NB4 (cell line): ENCODE data around the gene AMOTL1.
A peak's percentile ranks its signal among the peaks of the same experiment; 100 is the strongest.
"Not testable (repeated sequence)": the region's sequence is repeated elsewhere in the genome, so short reads cannot be mapped to it uniquely, and the experiment has no call there.

Experiments
- DNase-seq: peaks from one replicate; pipeline ENCODE4 v3.0.0; 2010; ENCODE audit warnings: low read depth
- H3K4me3 ChIP-seq: one replicate; pipeline ENCODE4 v1.5.1; 2011; ENCODE audit warnings: mild to moderate bottlenecking, low read depth, low read length, moderate library complexity
- MYC ChIP-seq: IDR thresholded peaks from 2 replicates; pipeline ENCODE4 v1.6.1; 2011; ENCODE audit warnings: low read depth, low read length
- POLR2A ChIP-seq: IDR thresholded peaks from 2 replicates; pipeline ENCODE4 v1.6.1; 2011; ENCODE audit warnings: mild to moderate bottlenecking; ENCODE audit not compliant: insufficient read length; ENCODE audit errors: extremely low read depth
- TF ChIP-seq, protein P1 (sequence below): IDR thresholded peaks from 2 replicates; pipeline ENCODE4 v1.6.1; 2011; ENCODE audit warnings: low read depth, low read length
- TF ChIP-seq, protein P2 (sequence below): IDR thresholded peaks from one replicate; pipeline ENCODE4 v1.5.1; 2012; ENCODE audit warnings: low read depth, low read length

AMOTL1 gene

DNA sequence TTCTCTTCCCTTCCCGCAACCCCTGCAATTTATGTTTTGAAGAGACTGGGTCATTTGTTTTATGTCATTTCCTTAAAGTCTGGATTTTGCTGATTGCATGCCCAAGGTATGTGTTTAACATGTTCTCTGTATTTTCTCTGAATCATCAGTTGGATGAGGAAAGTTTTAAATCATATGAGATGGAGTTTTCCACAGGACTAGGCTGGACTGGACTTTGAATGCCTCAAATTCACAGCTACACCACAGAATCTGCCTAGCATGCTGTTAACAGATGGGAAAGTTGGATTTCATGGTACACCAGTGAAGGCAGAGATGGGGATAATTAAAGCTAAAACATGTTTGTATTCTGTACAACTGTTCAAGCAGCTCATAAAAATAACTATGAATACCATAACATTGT, 142.6 kb downstream of the AMOTL1 start:
- no peak overlapping the region for H3K4me3 ChIP-seq
- DNase-seq: no peak
- no peak for TF ChIP-seq POLR2A
- TF ChIP-seq, protein P1, sequence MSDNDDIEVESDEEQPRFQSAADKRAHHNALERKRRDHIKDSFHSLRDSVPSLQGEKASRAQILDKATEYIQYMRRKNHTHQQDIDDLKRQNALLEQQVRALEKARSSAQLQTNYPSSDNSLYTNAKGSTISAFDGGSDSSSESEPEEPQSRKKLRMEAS: no peak
- TF ChIP-seq, protein P2, sequence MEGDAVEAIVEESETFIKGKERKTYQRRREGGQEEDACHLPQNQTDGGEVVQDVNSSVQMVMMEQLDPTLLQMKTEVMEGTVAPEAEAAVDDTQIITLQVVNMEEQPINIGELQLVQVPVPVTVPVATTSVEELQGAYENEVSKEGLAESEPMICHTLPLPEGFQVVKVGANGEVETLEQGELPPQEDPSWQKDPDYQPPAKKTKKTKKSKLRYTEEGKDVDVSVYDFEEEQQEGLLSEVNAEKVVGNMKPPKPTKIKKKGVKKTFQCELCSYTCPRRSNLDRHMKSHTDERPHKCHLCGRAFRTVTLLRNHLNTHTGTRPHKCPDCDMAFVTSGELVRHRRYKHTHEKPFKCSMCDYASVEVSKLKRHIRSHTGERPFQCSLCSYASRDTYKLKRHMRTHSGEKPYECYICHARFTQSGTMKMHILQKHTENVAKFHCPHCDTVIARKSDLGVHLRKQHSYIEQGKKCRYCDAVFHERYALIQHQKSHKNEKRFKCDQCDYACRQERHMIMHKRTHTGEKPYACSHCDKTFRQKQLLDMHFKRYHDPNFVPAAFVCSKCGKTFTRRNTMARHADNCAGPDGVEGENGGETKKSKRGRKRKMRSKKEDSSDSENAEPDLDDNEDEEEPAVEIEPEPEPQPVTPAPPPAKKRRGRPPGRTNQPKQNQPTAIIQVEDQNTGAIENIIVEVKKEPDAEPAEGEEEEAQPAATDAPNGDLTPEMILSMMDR: no peak
- no peak for TF ChIP-seq MYC

- H3K4me3 ChIP-seq: no peak overlapping the region
- no peak for TF ChIP-seq MYC
- TF ChIP-seq, protein P2: no peak
- no peak for DNase-seq
Observed at GRCh38 chr11:94912806-94913205, 144.7 kb downstream of the AMOTL1 start.

DNA sequence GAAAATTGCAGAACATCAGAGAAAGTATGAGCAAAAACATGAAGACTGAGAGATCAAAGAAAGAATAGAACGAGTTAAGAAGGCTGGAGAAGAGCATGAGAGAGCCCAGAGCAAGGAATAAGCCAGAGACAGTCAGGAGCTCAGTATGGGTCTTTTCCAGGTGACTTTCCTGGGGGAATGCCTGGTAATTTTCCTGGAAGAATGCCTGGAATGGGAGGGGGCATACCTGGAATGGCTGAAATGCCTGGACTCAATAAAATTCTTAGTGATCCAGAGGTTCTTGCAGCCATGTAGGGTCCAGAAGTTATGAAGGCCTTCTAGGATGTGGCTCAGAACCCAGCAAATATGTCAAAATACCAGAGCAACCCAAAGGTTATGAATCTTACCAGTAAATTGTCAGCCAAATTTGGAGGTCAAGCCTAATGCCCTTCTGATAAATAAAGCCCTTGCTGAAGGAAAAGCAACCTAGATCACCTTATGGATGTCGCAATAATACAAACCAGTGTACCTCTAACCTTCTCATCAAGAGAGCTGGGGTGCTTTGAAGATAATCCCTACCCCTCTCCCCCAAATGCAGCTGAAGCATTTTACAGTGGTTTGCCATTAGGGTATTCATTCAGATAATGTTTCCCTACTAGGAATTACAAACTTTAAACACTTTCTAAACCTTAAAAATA, 145.7 kb downstream of the AMOTL1 start:
- H3K4me3 ChIP-seq, DNase-seq: not testable (repeated sequence)

GRCh38 chr11:94920311-94920710, 152.2 kb downstream of the AMOTL1 start:
- H3K4me3 ChIP-seq: no peak overlapping the region
- TF ChIP-seq MYC (no peak), POLR2A (no peak)
- TF ChIP-seq, protein P2: no peak
- TF ChIP-seq, protein P1: no peak
- DNase-seq: no peak

DNA sequence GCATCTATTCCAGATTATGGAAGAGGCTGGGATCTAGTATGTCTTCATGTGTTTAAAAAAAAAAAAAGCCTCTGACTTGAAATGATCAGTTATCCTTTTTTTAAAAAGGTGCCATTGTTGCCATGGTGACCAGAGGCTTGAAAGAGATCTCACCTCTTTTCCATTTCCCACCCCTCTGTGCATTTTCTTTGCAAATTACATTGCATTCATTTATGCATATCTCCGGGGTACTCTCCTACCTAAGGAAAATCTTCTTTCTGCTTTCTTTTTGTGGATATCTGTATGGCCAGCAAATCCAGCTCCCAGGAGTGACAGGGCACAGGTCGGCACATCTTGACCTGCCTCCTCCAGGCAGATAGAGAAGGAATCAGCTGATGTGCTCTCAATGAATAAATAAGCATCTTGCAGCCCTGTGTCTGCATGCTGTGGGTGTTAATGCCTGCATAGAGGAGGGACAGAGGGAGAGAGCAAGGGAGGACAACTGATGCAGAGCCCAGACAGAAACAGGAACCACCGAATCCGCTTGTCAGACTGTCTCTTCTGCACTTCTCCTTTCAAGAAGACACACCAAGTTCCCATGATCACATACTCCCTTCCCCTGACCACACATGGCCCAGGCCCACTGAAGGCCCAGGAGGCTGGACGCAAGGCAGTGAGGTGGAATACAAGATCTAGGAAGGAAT, 154.3 kb downstream of the AMOTL1 start:
- peak; percentile 38 for DNase-seq
- TF ChIP-seq POLR2A: no peak
- TF ChIP-seq, protein P1: no peak
- TF ChIP-seq, protein P2: no peak
- TF ChIP-seq MYC: no peak
- H3K4me3 ChIP-seq: no peak overlapping the region

- H3K4me3 ChIP-seq: no peak overlapping the region
- TF ChIP-seq, protein P2: no peak
- TF ChIP-seq, protein P1: no peak
- TF ChIP-seq MYC (no peak), POLR2A (no peak)
- no peak for DNase-seq
Observed at GRCh38 chr11:94923004-94923334, 154.8 kb downstream of the AMOTL1 start.
